SU-DHL-6 (cell line): ENCODE measurements around the gene SLAMF7.

ENCODE experiments used
- EZH2phosphoT487 ChIP-seq: fragments of 200-600 bp; sonication (generic), shearing (Covaris generic); conservative IDR thresholded peaks from 2 replicates; pipeline ENCODE4 v1.6.1; 2018; ENCODE audit warnings: mild to moderate bottlenecking, antibody characterized with exemption, low read length, moderate library complexity, mixed read lengths
- TF ChIP-seq, protein P1 (sequence below): fragments of 200-600 bp; sonication (generic); IDR thresholded peaks from one replicate; pipeline ENCODE4 v1.5.1; 2017; ENCODE audit warnings: antibody characterized with exemption, mild to moderate bottlenecking, low read length, moderate library complexity; ENCODE audit not compliant: insufficient read depth, poor library complexity, severe bottlenecking

GRCh38 chr1:160724465-160725242 lies 14.4 kb upstream of the SLAMF7 start:
- TF ChIP-seq, protein P1, sequence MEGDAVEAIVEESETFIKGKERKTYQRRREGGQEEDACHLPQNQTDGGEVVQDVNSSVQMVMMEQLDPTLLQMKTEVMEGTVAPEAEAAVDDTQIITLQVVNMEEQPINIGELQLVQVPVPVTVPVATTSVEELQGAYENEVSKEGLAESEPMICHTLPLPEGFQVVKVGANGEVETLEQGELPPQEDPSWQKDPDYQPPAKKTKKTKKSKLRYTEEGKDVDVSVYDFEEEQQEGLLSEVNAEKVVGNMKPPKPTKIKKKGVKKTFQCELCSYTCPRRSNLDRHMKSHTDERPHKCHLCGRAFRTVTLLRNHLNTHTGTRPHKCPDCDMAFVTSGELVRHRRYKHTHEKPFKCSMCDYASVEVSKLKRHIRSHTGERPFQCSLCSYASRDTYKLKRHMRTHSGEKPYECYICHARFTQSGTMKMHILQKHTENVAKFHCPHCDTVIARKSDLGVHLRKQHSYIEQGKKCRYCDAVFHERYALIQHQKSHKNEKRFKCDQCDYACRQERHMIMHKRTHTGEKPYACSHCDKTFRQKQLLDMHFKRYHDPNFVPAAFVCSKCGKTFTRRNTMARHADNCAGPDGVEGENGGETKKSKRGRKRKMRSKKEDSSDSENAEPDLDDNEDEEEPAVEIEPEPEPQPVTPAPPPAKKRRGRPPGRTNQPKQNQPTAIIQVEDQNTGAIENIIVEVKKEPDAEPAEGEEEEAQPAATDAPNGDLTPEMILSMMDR, result no peak
- TF ChIP-seq EZH2phosphoT487, result no peak
